ENCODE measurements around the gene TMEM245. TPM values are rescaled to one million over a fixed set of nuclear protein-coding genes. Genes with fewer than 3 reads are reported as not detected.
"Not testable (repeated sequence)": the region's sequence is repeated elsewhere in the genome, so short reads cannot be mapped to it uniquely, and the experiment has no call there.

Gene TMEM245
- total and polyA plus RNA-seq, 10 of the 15 experiments (the other 5 are each of a cell fraction or from before 2014, with no cell fraction given): 7.4 to 36.1 (median 19.0) TPM

- H3K9me3 ChIP-seq (replicated peaks; ENCODE audit: control insufficient read depth, insufficient read depth, low read length); POLR2A ChIA-PET; H3K27me3 ChIP-seq (replicated peaks in 1 of 2; ENCODE audit: control insufficient read depth in 2 of 2, insufficient read depth in 2 of 2, low read length in 1 of 2); RAD21 ChIA-PET (ENCODE audit: unreplicated experiment); H3K27ac ChIP-seq (ENCODE audit: control insufficient read depth, insufficient read depth); H2AFZ ChIP-seq (ENCODE audit: control insufficient read depth, low read depth, low read length); H3K9ac ChIP-seq (ENCODE audit: control insufficient read depth, insufficient read depth, low read length); intact Hi-C loops (cut with micrococcal nuclease; ENCODE audit: unreplicated experiment); H4K20me1 ChIP-seq (ENCODE audit: control insufficient read depth, insufficient read depth); H3K79me2 ChIP-seq (ENCODE audit: control insufficient read depth, insufficient read depth, low read length); in situ Hi-C loops (cut with MboI); DNase-seq (ENCODE audit: low read depth, low spot score); ATAC-seq; H3K4me1 ChIP-seq (ENCODE audit: control insufficient read depth, insufficient read depth, low read length); FAIRE-seq; BruUV-seq (replicated peaks); H3K4me3 ChIP-seq; H3K4me2 ChIP-seq (ENCODE audit: control insufficient read depth, insufficient read depth): not testable (repeated sequence)
- ChIA-PET CTCF (interaction anchor here (1.2 kb wide), 1 partner anchor 19 kb away, joined by 3 read pairs; no protein-coding TSS in a partner anchor), SMC1A (ENCODE audit: uncharacterized antibody, unreplicated experiment) (interaction anchor here (1.5 kb wide), 1 partner anchor 9 kb away, joined by 4 read pairs; no protein-coding TSS in a partner anchor)
- H3K36me3 ChIP-seq (ENCODE audit: control insufficient read depth in 2 of 2, insufficient read depth in 2 of 2, low read length in 1 of 2): peaks cover 9 to 35% of the 10 kb centered on the region in 2 experiments
- WGBS (ENCODE audit: insufficient coverage, insufficient replicate concordance, low lambda C conversion rate, missing lambda C conversion rate): 98% methylated on average over 4 of the region's 4 CpGs
Observed at GRCh38 chr9:109053121-109053520, 66.6 kb downstream of the TMEM245 start.

- Histone ChIP-seq H3K4me3 (no peak overlapping the region), H3K9me3 (replicated peaks; ENCODE audit: control insufficient read depth, insufficient read depth, low read length) (no peaks in the 10 kb centered on the region), H3K27me3 (replicated peaks in 1 of 2; ENCODE audit: control insufficient read depth in 2 of 2, insufficient read depth in 2 of 2, low read length in 1 of 2) (no peaks in the 10 kb centered on the region), H3K9ac (ENCODE audit: control insufficient read depth, insufficient read depth, low read length) (no peak overlapping the region), H3K36me3 (ENCODE audit: control insufficient read depth in 2 of 2, insufficient read depth in 2 of 2, low read length in 1 of 2) (peaks cover 9 to 39% of the 10 kb centered on the region in 2 experiments), H4K20me1 (ENCODE audit: control insufficient read depth, insufficient read depth) (no peaks in the 10 kb centered on the region), H3K4me2 (ENCODE audit: control insufficient read depth, insufficient read depth) (no peak overlapping the region), H2AFZ (ENCODE audit: control insufficient read depth, low read depth, low read length) (no peak overlapping the region), H3K79me2 (ENCODE audit: control insufficient read depth, insufficient read depth, low read length) (no peaks in the 10 kb centered on the region), H3K4me1 (ENCODE audit: control insufficient read depth, insufficient read depth, low read length) (no peaks in the 10 kb centered on the region), H3K27ac (ENCODE audit: control insufficient read depth, insufficient read depth) (no peak overlapping the region)
- SMC1A ChIA-PET (ENCODE audit: uncharacterized antibody, unreplicated experiment): interaction anchor here (1.1 kb wide), 1 partner anchor 9 kb away, joined by 4 read pairs; no protein-coding TSS in a partner anchor
- in situ Hi-C loops (cut with MboI): no loop called here
- CTCF ChIA-PET: interaction anchor here (1.5 kb wide), 1 partner anchor 9 kb away, joined by 4 read pairs; no protein-coding TSS in a partner anchor
- DNase-seq (ENCODE audit: low read depth, low spot score) (no peak), ATAC-seq (no peak), FAIRE-seq (no peak)
- intact Hi-C loops (cut with micrococcal nuclease; ENCODE audit: unreplicated experiment): no loop called here
- no TSS peak for BruUV-seq (replicated peaks)
- RAD21 ChIA-PET (ENCODE audit: unreplicated experiment): interaction anchor here (0.7 kb wide), 1 partner anchor 34 kb away, joined by 3 read pairs; no protein-coding TSS in a partner anchor
- TF ChIP-seq GABPA (IDR thresholded peaks at IDR 0.05; ENCODE audit: low read depth) (no peak), SIN3A (IDR thresholded peaks at IDR 0.05; ENCODE audit: low read depth, low read length) (no peak), MXI1 (IDR thresholded peaks at IDR 0.05; ENCODE audit: low read depth, low read length) (no peak), TCF3 (IDR thresholded peaks at IDR 0.05; ENCODE audit: borderline replicate concordance, insufficient read depth, low read depth, low read length) (no peak), CBFB (IDR thresholded peaks at IDR 0.05; ENCODE audit: low read depth) (no peak), CREM (IDR thresholded peaks at IDR 0.05; ENCODE audit: low read depth) (no peak), POU2F2 (IDR thresholded peaks at IDR 0.05; ENCODE audit: borderline replicate concordance, low read depth, low read length) (no peak), JUND (IDR thresholded peaks at IDR 0.05; ENCODE audit: low read depth, low read length) (no peak), NR2C2 (IDR thresholded peaks at IDR 0.05; ENCODE audit: borderline replicate concordance, control insufficient read depth, insufficient read length, low read depth) (no peak), CBX5 (IDR thresholded peaks at IDR 0.05; ENCODE audit: low read depth) (no peak)
- POLR2A ChIA-PET: interaction anchor here (0.6 kb wide), 1 partner anchor 545 kb away, joined by 4 read pairs; no protein-coding TSS in a partner anchor
- WGBS (ENCODE audit: insufficient coverage, insufficient replicate concordance, low lambda C conversion rate, missing lambda C conversion rate): 84% methylated on average over 2 of the region's 2 CpGs
Observed at GRCh38 chr9:109052416-109052815, 67.3 kb downstream of the TMEM245 start.
